ENCODE measurements around the gene DNAAF8.

DNAAF8 gene

GRCh38 chr16:4693956-4694641 lies 40.2 kb upstream of the DNAAF8 start:
- Histone ChIP-seq H3K79me2 (ENCODE audit: insufficient read depth, low read depth) (peaks cover 7% of the 10 kb centered on the region; the same call in 1 of the 2 replicates), H3K27me3 (ENCODE audit: insufficient read depth, low read depth) (no peaks in the 10 kb centered on the region), H2AFZ (ENCODE audit: low read depth) (peak overlapping the region; percentile 58), H3K4me1 (ENCODE audit: low read depth, poor library complexity, severe bottlenecking) (peaks cover 13% of the 10 kb centered on the region), H4K20me1 (ENCODE audit: insufficient read depth) (no peaks in the 10 kb centered on the region), H3K4me2 (peak overlapping the region; percentile 57), H3K9ac (peak overlapping the region; percentile 82), H3K27ac (peak overlapping the region; percentile 53; the same call in 1 of the 2 replicates), H3K4me3 (IDR thresholded peaks at IDR 0.05; ENCODE audit: insufficient read depth, low read depth, low read length) (no peak overlapping the region), H3K36me3 (ENCODE audit: insufficient read depth) (peaks cover 4% of the 10 kb centered on the region; the same call in 1 of the 2 replicates)
- TF ChIP-seq CTCF (conservative IDR thresholded peaks at IDR 0.05; ENCODE audit: low read depth, low read length), result no peak

GRCh38 chr16:4694642-4695451 lies 39.5 kb upstream of the DNAAF8 start:
- no peak overlapping the region for H3K27ac ChIP-seq
- peak overlapping the region; percentile 57 for H3K4me2 ChIP-seq
- H2AFZ ChIP-seq (ENCODE audit: low read depth), result no peak overlapping the region
- H3K36me3 ChIP-seq (ENCODE audit: insufficient read depth), result peaks cover 4% of the 10 kb centered on the region; the same call in 1 of the 2 replicates
- peaks cover 13% of the 10 kb centered on the region for H3K4me1 ChIP-seq (ENCODE audit: low read depth, poor library complexity, severe bottlenecking)
- TF ChIP-seq CTCF (conservative IDR thresholded peaks at IDR 0.05; ENCODE audit: low read depth, low read length), result no peak
- peaks cover 7% of the 10 kb centered on the region; the same call in 1 of the 2 replicates for H3K79me2 ChIP-seq (ENCODE audit: insufficient read depth, low read depth)
- H3K4me3 ChIP-seq (IDR thresholded peaks at IDR 0.05; ENCODE audit: insufficient read depth, low read depth, low read length), result no peak overlapping the region
- no peaks in the 10 kb centered on the region for H3K27me3 ChIP-seq (ENCODE audit: insufficient read depth, low read depth)
- no peaks in the 10 kb centered on the region for H4K20me1 ChIP-seq (ENCODE audit: insufficient read depth)
- no peak overlapping the region; the same call in 1 of the 2 replicates for H3K9ac ChIP-seq

DNA sequence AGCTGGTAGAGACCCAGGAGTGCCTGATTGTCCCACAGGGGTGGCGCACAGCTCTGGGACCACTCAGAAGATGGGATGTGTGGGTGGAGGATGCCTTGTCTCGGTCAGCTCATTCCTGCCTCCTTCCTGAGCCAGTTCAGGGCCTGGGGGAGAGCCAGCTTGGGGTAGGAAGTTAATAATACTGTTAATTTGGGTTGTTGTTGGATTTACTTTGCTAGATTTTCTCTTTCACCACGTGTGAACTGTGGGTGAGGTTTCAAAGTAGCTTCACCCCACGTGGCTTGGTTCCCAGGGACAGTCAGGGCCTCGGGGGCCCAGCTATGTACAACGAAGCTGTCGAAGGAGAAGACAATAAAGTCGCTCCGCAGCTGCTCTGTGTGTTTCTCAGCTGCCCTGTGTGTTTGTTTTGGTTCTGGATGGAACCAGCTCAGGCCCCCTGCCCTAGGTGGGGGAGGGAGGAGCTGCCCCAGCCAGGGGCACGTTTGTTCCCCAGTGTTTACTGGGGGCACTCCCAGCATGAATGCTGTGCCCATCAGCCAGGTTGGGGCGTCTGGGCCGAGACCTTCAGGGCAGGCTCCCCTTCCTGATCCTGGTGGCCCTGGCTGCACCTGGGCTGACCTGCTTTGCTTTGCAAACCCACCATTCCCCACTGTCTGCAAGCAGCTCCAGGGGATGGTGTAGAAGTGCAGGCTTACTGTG lies 38.7 kb upstream of the DNAAF8 start:
- Histone ChIP-seq H3K4me2 (no peak overlapping the region), H4K20me1 (ENCODE audit: insufficient read depth) (no peaks in the 10 kb centered on the region), H3K4me3 (IDR thresholded peaks at IDR 0.05; ENCODE audit: insufficient read depth, low read depth, low read length) (no peak overlapping the region), H3K79me2 (ENCODE audit: insufficient read depth, low read depth) (peaks cover 7% of the 10 kb centered on the region; the same call in 1 of the 2 replicates), H3K4me1 (ENCODE audit: low read depth, poor library complexity, severe bottlenecking) (peaks cover 13% of the 10 kb centered on the region), H3K36me3 (ENCODE audit: insufficient read depth) (peaks cover 4% of the 10 kb centered on the region; the same call in 1 of the 2 replicates), H2AFZ (ENCODE audit: low read depth) (no peak overlapping the region), H3K27ac (no peak overlapping the region), H3K9ac (no peak overlapping the region), H3K27me3 (ENCODE audit: insufficient read depth, low read depth) (no peaks in the 10 kb centered on the region)
- TF ChIP-seq CTCF (conservative IDR thresholded peaks at IDR 0.05; ENCODE audit: low read depth, low read length), result no peak

- no peaks in the 10 kb centered on the region for H3K27me3 ChIP-seq (ENCODE audit: insufficient read depth, low read depth)
- H4K20me1 ChIP-seq (ENCODE audit: insufficient read depth), result no peaks in the 10 kb centered on the region
- H3K4me1 ChIP-seq (ENCODE audit: low read depth, poor library complexity, severe bottlenecking), result peaks cover 13% of the 10 kb centered on the region
- TF ChIP-seq CTCF (conservative IDR thresholded peaks at IDR 0.05; ENCODE audit: low read depth, low read length), result no peak
- peaks cover 4% of the 10 kb centered on the region; the same call in 1 of the 2 replicates for H3K36me3 ChIP-seq (ENCODE audit: insufficient read depth)
- H3K4me3 ChIP-seq (IDR thresholded peaks at IDR 0.05; ENCODE audit: insufficient read depth, low read depth, low read length), result no peak overlapping the region
- no peak overlapping the region for H2AFZ ChIP-seq (ENCODE audit: low read depth)
- no peak overlapping the region for H3K9ac ChIP-seq
- H3K4me2 ChIP-seq, result no peak overlapping the region
- H3K79me2 ChIP-seq (ENCODE audit: insufficient read depth, low read depth), result peaks cover 7% of the 10 kb centered on the region; the same call in 1 of the 2 replicates
- H3K27ac ChIP-seq, result no peak overlapping the region
Measured at GRCh38 chr16:4696172-4696904, 38.0 kb upstream of the DNAAF8 start.
